A549 (cell line): ENCODE measurements around the gene SYNDIG1L. TPM values are rescaled to one million over a fixed set of nuclear protein-coding genes. Genes with fewer than 3 reads are reported as not detected.

ENCODE experiments used
- ATAC-seq, 2 experiments: fragments of 200-7000 bp in 1 of 2; fragments of >200 bp in 1 of 2; cut with Nextera tagmentation in 1 of 2; cut with Tn5 transposase in 1 of 2; 3 replicates each; pipeline versions ENCODE4 v1.8.0 to v1.9.1; 2018 to 2020; ENCODE audit warnings: mild to moderate bottlenecking in 1 of 2, moderate library complexity in 1 of 2
- CTCF ChIA-PET: fragments of 300-600 bp; sonication (Branson Sonifier 250); formaldehyde crosslinking; extraction: SDS; loops from one replicate; lab custom pipeline; 2021; ENCODE audit warnings: antibody characterized with exemption, inconsistent platforms; lab: Yijun Ruan, JAX
- POLR2A ChIA-PET: fragments of 350-600 bp; formaldehyde crosslinking; extraction: SDS; loops from one replicate; lab custom pipeline; 2021; ENCODE audit warnings: antibody characterized with exemption, inconsistent platforms; lab: Yijun Ruan, JAX
- DNase-seq, 2 experiments: peaks; one replicate each; pipeline versions ENCODE4 v3.0.0 to v3.0.0-alpha.2; 2011 to 2016; ENCODE audit warnings: low read depth in 1 of 2, low spot score in 1 of 2
- FAIRE-seq: peaks from 2 replicates; lab custom pipeline; 2011; peaks lifted over from hg19 to GRCh38; lab: Jason Lieb, UNC
- H3K27ac ChIP-seq, 2 experiments: fragments of >200 bp; sonication (Bioruptor Twin); formaldehyde crosslinking; 3 replicates each; pipeline ENCODE4 v1.5.1; 2016 to 2017
- H3K4me1 ChIP-seq: fragments of >200 bp; sonication (Bioruptor Twin); formaldehyde crosslinking; 3 replicates; pipeline ENCODE4 v1.6.1; 2016
- H3K4me2 ChIP-seq: fragments of >200 bp; sonication (Bioruptor Twin); formaldehyde crosslinking; 3 replicates; pipeline ENCODE4 v1.6.1; 2016
- H3K4me3 ChIP-seq: fragments of >200 bp; sonication (Bioruptor Twin); formaldehyde crosslinking; 3 replicates; pipeline ENCODE4 v1.5.1; 2016
- H3K9me3 ChIP-seq: fragments of >200 bp; sonication (Bioruptor Twin); formaldehyde crosslinking; 3 replicates; pipeline ENCODE4 v1.6.1; 2016
- BHLHE40 ChIP-seq: IDR thresholded peaks from 2 replicates; pipeline ENCODE4 v1.6.1; 2012; ENCODE audit warnings: low read depth, low read length, inconsistent platforms
- CBX2 ChIP-seq: fragments of 200-600 bp; sonication (generic); IDR thresholded peaks from 2 replicates; pipeline ENCODE4 v1.6.1; 2016; ENCODE audit warnings: low read depth, mild to moderate bottlenecking, borderline replicate concordance
- CBX8 ChIP-seq: fragments of 200-600 bp; sonication (generic); IDR thresholded peaks from 2 replicates; pipeline ENCODE4 v1.6.1; 2016
- CHD4 ChIP-seq: fragments of 200-600 bp; sonication (generic); IDR thresholded peaks from 2 replicates; pipeline ENCODE4 v1.6.1; 2016; ENCODE audit warnings: antibody characterized with exemption, mild to moderate bottlenecking, borderline replicate concordance
- EHMT2 ChIP-seq: fragments of 200-600 bp; sonication (generic); IDR thresholded peaks from 2 replicates; pipeline ENCODE4 v1.6.1; 2016; ENCODE audit warnings: antibody characterized with exemption, low read depth, mild to moderate bottlenecking, moderate library complexity
- FOSB ChIP-seq: fragments of 250-450 bp; sonication (Bioruptor Pico); IDR thresholded peaks from 2 replicates; pipeline ENCODE4 v1.5.0; 2020; ENCODE audit warnings: mild to moderate bottlenecking, moderate library complexity
- FOSL2 ChIP-seq, 2 experiments: fragments of 450-650 bp in 1 of 2; fragments of >200 bp in 1 of 2; sonication (Bioruptor Twin) in 1 of 2; formaldehyde crosslinking; IDR thresholded peaks; 2 replicates each; pipeline versions ENCODE4 v1.5.0 to v1.6.1; 2016 to 2020; ENCODE audit warnings: mild to moderate bottlenecking in 1 of 2, moderate library complexity in 1 of 2
- HOXB5 ChIP-seq: fragments of 250-450 bp; sonication (Bioruptor Pico); IDR thresholded peaks from 2 replicates; pipeline ENCODE4 v1.5.0; 2020; ENCODE audit warnings: mild to moderate bottlenecking, moderate library complexity
- JUN ChIP-seq, 2 experiments: fragments of >200 bp; sonication (Bioruptor Twin); formaldehyde crosslinking; IDR thresholded peaks; 2 replicates in 1 of 2; 3 replicates in 1 of 2; pipeline ENCODE4 v1.6.1; 2016 to 2017
- KDM1A ChIP-seq: fragments of 200-600 bp; sonication (generic); IDR thresholded peaks from 2 replicates; pipeline ENCODE4 v1.6.1; 2016; ENCODE audit warnings: low read depth, mild to moderate bottlenecking
- KDM5A ChIP-seq: fragments of 200-600 bp; sonication (generic); IDR thresholded peaks from 2 replicates; pipeline ENCODE4 v1.6.1; 2016; ENCODE audit warnings: antibody characterized with exemption, mild to moderate bottlenecking
- NFE2L2 ChIP-seq: fragments of 150-350 bp; conservative IDR thresholded peaks from 2 replicates; pipeline ENCODE4 v1.6.1; 2014; ENCODE audit warnings: low read length
- NPAS2 ChIP-seq: fragments of 250-450 bp; sonication (Bioruptor Pico); IDR thresholded peaks from 2 replicates; pipeline ENCODE4 v1.8.0; 2022; ENCODE audit warnings: mild to moderate bottlenecking, moderate library complexity, borderline replicate concordance
- PHF8 ChIP-seq: fragments of 200-600 bp; sonication (generic); IDR thresholded peaks from 2 replicates; pipeline ENCODE4 v1.6.1; 2016; ENCODE audit warnings: low read depth, mild to moderate bottlenecking, antibody characterized with exemption, moderate library complexity, borderline replicate concordance
- POLR2A ChIP-seq: IDR thresholded peaks from 2 replicates; pipeline ENCODE4 v1.6.1; 2012; ENCODE audit warnings: mild to moderate bottlenecking, low read length
- SREBF2 ChIP-seq: fragments of 450-650 bp; IDR thresholded peaks from 2 replicates; pipeline ENCODE4 v1.6.1; 2014; ENCODE audit warnings: mild to moderate bottlenecking, moderate library complexity
- TFCP2L1 ChIP-seq: fragments of 250-450 bp; sonication (Bioruptor Pico); IDR thresholded peaks from 2 replicates; pipeline ENCODE4 v1.5.0; 2021; ENCODE audit warnings: mild to moderate bottlenecking
- ZC3H11A ChIP-seq: fragments of 450-650 bp; IDR thresholded peaks from 2 replicates; pipeline ENCODE4 v1.6.1; 2014; ENCODE audit warnings: antibody characterized with exemption, mild to moderate bottlenecking
- ZFP36 ChIP-seq: fragments of 450-650 bp; IDR thresholded peaks from 2 replicates; pipeline ENCODE4 v1.6.1; 2014; ENCODE audit warnings: borderline replicate concordance; ENCODE audit not compliant: partially characterized antibody
- ZNF302 ChIP-seq: fragments of 250-450 bp; sonication (Bioruptor Pico); IDR thresholded peaks from 2 replicates; pipeline ENCODE4 v1.9.0; 2021; ENCODE audit warnings: inconsistent platforms, mild to moderate bottlenecking, moderate library complexity
- ZSCAN20 ChIP-seq: fragments of 250-450 bp; sonication (Bioruptor Pico); IDR thresholded peaks from 2 replicates; pipeline ENCODE4 v1.8.0; 2022; ENCODE audit warnings: mild to moderate bottlenecking, moderate library complexity
- WGBS: methylation state at CpG from one replicate; pipeline ENCODE4 v1.1.6; 2017; ENCODE audit errors: missing lambda C conversion rate; 5-methylcytosine and 5-hydroxymethylcytosine counted together
- polyA plus RNA-seq, 4 experiments: library from polyadenylated mRNA; depleted of rRNA in 3 of 4; stranded (reverse); fragments of >200 nt; fragmentation: RNase III in 1 of 4; extraction: RNeasy Plus Mini Kit Qiagen cat#74134 plus additional on column Dnase treatment in 1 of 4; gene quantifications; 2 replicates in 3 of 4; 3 replicates in 1 of 4; pipeline ENCODE4 v1.2.3, GENCODE V29; 2011 to 2017
- TF ChIP-seq, protein P1 (sequence below): IDR thresholded peaks from 2 replicates; pipeline ENCODE4 v1.6.1; 2012
- TF ChIP-seq, protein P2 (sequence below): fragments of 450-650 bp; IDR thresholded peaks from 2 replicates; pipeline ENCODE4 v1.6.1; 2014; ENCODE audit warnings: antibody characterized with exemption
- TF ChIP-seq, protein P3 (sequence below): IDR thresholded peaks from 2 replicates; pipeline ENCODE4 v1.6.1; 2012; ENCODE audit warnings: low read depth, borderline replicate concordance
- TF ChIP-seq, protein P4 (sequence below): fragments of 250-450 bp; sonication (Bioruptor Pico); IDR thresholded peaks from 2 replicates; pipeline ENCODE4 v1.5.0; 2020; ENCODE audit warnings: low read depth, mild to moderate bottlenecking, moderate library complexity
- TF ChIP-seq, protein P5 (sequence below): fragments of 250-450 bp; sonication (Bioruptor Pico); IDR thresholded peaks from 2 replicates; pipeline ENCODE4 v1.5.0; 2021; ENCODE audit warnings: mild to moderate bottlenecking, moderate library complexity, borderline replicate concordance

Gene SYNDIG1L
- polyA plus RNA-seq, 2 of the 4 experiments (the other 2 are of a cell fraction): not detected

DNA sequence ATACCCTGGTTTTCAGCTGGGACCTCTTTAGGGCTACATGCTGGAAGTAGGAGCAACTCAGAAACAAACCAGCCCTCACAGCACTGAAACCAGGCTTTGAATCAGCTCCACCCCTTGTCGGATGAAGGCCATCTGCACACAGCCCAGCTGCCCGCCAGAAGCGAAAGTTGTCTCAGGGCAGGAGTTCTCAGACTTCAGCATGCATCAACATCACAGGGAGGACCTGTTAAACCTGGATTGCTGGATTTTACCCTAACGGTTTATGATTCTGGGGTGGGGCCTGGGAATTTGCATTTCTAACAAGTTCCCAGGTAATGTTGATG is 10.9 kb downstream of the SYNDIG1L start:
- Histone ChIP-seq H3K4me2 (no peak overlapping the region), H3K4me3 (no peak overlapping the region), H3K9me3 (no peaks in the 10 kb centered on the region), H3K27ac (no peak overlapping the region), H3K4me1 (no peaks in the 10 kb centered on the region)
- DNase-seq: no peak
- WGBS: 49% methylated on average over 4 of the region's 4 CpGs
- no peak for ATAC-seq
- ChIA-PET CTCF (interaction anchor here (1.3 kb wide), 1 partner anchor 64 kb away, joined by 3 read pairs; no protein-coding TSS in a partner anchor), POLR2A (no interaction called here)
- FAIRE-seq: no peak
- TF ChIP-seq JUN (IDR thresholded peaks at IDR 0.05) (no peak), CHD4 (no peak), ZSCAN20 (CRISPR knock-in tag) (no peak), TFCP2L1 (no peak), KDM5A (no peak), BHLHE40 (no peak), CBX2 (no peak), SREBF2 (no peak), POLR2A (no peak)
- TF ChIP-seq, protein P1, sequence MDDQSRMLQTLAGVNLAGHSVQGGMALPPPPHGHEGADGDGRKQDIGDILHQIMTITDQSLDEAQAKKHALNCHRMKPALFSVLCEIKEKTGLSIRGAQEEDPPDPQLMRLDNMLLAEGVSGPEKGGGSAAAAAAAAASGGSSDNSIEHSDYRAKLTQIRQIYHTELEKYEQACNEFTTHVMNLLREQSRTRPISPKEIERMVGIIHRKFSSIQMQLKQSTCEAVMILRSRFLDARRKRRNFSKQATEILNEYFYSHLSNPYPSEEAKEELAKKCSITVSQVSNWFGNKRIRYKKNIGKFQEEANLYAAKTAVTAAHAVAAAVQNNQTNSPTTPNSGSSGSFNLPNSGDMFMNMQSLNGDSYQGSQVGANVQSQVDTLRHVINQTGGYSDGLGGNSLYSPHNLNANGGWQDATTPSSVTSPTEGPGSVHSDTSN: no peak
- TF ChIP-seq, all 56 proteins: peak for 0

DNA sequence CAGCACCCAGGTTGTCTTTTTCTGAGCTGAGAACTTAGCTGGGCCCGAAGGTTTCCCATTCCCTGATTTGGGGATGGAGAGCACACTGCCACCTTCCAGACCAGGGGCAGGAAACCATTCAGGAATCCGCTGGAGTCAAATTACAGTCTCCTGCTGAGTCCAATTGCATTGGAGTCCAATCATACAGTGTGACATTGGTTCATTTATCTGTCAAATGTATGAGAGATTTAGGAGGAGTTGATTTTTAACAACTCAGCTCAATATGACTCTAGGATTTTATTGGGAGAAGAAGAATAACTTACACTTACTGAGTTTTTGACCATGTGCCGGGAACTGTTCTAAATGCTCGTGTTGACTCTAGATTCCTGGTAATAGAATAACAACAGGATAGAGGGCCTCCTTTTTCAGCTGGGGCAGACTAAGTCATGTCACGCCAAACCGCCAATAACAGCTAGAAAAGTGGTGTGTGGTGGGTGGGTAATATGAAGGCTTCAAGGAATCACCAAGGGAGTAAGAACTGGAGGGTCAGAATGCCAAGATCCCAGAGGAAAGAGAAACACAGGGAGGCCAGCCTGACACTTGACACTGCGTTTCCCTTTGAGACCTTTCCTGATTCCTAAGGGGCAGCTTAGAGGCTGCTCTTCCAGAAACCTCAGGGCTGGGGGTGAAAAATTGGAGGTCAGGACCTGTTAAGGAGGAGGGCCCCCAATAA is 11.5 kb downstream of the SYNDIG1L start:
- Histone ChIP-seq H3K9me3 (no peaks in the 10 kb centered on the region), H3K4me1 (no peaks in the 10 kb centered on the region), H3K4me3 (no peak overlapping the region), H3K4me2 (no peak overlapping the region), H3K27ac (no peak overlapping the region)
- FAIRE-seq (no peak), DNase-seq (no peak), ATAC-seq (no peak)
- WGBS: 37% methylated on average over 7 of the region's 7 CpGs
- ChIA-PET CTCF (interaction anchor here (1.3 kb wide), 1 partner anchor 64 kb away, joined by 3 read pairs; no protein-coding TSS in a partner anchor), POLR2A (no interaction called here)
- TF ChIP-seq NPAS2 (no peak), POLR2A (no peak), PHF8 (no peak), SREBF2 (no peak), KDM1A (no peak), JUN (IDR thresholded peaks at IDR 0.05) (no peak), CBX8 (no peak), ZNF302 (CRISPR knock-in tag) (no peak), HOXB5 (CRISPR knock-in tag) (no peak)
- TF ChIP-seq, protein P2, sequence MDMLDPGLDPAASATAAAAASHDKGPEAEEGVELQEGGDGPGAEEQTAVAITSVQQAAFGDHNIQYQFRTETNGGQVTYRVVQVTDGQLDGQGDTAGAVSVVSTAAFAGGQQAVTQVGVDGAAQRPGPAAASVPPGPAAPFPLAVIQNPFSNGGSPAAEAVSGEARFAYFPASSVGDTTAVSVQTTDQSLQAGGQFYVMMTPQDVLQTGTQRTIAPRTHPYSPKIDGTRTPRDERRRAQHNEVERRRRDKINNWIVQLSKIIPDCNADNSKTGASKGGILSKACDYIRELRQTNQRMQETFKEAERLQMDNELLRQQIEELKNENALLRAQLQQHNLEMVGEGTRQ: no peak
- TF ChIP-seq, protein P3, sequence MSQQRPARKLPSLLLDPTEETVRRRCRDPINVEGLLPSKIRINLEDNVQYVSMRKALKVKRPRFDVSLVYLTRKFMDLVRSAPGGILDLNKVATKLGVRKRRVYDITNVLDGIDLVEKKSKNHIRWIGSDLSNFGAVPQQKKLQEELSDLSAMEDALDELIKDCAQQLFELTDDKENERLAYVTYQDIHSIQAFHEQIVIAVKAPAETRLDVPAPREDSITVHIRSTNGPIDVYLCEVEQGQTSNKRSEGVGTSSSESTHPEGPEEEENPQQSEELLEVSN: no peak
- TF ChIP-seq, protein P4, sequence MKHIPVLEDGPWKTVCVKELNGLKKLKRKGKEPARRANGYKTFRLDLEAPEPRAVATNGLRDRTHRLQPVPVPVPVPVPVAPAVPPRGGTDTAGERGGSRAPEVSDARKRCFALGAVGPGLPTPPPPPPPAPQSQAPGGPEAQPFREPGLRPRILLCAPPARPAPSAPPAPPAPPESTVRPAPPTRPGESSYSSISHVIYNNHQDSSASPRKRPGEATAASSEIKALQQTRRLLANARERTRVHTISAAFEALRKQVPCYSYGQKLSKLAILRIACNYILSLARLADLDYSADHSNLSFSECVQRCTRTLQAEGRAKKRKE (CRISPR knock-in tag): no peak

DNA sequence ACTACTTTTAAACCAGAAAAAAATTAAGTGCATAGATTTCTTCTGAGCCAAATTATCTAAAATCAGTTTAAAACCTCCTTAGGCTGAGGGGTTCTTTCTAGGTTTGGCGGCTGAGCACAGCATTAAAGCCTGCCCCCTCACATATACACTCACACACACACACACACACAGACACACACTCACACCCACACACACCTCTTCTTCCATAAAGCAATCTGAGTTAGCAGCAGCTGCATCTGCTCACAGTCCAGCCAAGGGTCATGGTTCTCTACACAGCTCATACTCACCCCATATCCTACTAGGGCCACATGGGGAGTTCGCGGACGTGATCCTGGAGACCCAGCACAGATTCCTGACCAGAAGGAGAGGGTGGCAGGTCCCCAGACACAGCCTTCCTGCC is 12.4 kb downstream of the SYNDIG1L start:
- POLR2A ChIA-PET: no interaction called here
- DNase-seq (no peak), ATAC-seq (no peak; a peak in 2 of 6 replicates), FAIRE-seq (no peak)
- Histone ChIP-seq H3K9me3 (no peaks in the 10 kb centered on the region), H3K27ac (no peak overlapping the region), H3K4me2 (no peak overlapping the region), H3K4me3 (no peak overlapping the region), H3K4me1 (no peaks in the 10 kb centered on the region)
- WGBS: 58% methylated on average over 4 of the region's 4 CpGs
- CTCF ChIA-PET: no interaction called here
- TF ChIP-seq EHMT2 (no peak), KDM5A (no peak), ZC3H11A (no peak), FOSL2 (IDR thresholded peaks at IDR 0.05) (no peak), FOSL2 (CRISPR knock-in tag; IDR thresholded peaks at IDR 0.05) (no peak), ZFP36 (no peak), KDM1A (no peak), FOSB (CRISPR knock-in tag) (no peak), NFE2L2 (no peak), BHLHE40 (no peak)
- TF ChIP-seq, protein P5, sequence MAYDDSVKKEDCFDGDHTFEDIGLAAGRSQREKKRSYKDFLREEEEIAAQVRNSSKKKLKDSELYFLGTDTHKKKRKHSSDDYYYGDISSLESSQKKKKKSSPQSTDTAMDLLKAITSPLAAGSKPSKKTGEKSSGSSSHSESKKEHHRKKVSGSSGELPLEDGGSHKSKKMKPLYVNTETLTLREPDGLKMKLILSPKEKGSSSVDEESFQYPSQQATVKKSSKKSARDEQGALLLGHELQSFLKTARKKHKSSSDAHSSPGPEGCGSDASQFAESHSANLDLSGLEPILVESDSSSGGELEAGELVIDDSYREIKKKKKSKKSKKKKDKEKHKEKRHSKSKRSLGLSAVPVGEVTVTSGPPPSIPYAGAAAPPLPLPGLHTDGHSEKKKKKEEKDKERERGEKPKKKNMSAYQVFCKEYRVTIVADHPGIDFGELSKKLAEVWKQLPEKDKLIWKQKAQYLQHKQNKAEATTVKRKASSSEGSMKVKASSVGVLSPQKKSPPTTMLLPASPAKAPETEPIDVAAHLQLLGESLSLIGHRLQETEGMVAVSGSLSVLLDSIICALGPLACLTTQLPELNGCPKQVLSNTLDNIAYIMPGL: no peak
